ENCODE data around the gene HCN4. TPM values are rescaled to one million over a fixed set of nuclear protein-coding genes. Genes with fewer than 3 reads are reported as not detected.

The HCN4 gene
- total RNA-seq, 2 donors from 2014 or later: 0.82 to 3.1 TPM

DNA sequence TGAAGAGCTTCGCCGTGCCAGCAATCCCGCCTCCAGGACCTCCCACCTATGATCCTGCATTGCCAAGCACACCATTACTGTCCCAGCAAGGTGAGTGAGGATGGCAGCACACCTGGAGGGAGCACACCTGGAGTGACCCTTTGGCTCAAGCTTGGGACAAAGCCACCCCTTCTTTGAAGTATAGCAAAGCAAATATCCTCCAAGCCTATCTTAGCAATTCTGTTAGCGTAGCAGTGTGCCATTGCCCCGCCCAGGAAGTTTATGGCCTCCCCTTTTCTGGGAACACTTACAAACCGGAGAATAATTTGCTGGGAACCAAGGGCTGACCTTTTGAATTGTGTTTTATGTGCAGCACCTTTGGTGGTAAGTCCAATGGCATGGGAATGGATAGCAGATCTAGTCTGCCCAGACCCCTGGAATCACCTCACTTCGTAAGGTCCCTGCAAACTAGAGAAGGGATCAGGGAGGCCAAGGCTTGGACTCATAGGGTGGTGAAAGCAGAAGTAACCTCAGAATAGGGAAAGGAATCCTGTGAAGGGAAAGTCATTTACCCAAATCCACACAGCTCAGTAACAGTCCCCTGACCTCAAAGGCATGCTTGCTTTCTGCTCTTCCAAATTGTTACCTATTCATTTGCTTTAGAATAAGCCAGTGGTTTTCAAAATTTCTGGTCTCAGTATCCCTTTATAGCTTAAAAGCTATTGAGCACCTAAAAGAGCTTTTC, 70.1 kb downstream of the HCN4 start:
- H3K27me3 ChIP-seq (ENCODE audit: control insufficient read depth, insufficient read depth, low read length, poor library complexity, severe bottlenecking): no peaks in the 10 kb centered on the region
- no peaks in the 10 kb centered on the region for H3K9me3 ChIP-seq (ENCODE audit: control insufficient read depth, low read length)
- H3K9ac ChIP-seq (ENCODE audit: extremely low read depth, low read length, poor library complexity, severe bottlenecking): no peak overlapping the region
- no peak for DNase-seq
- Mint-ChIP-seq H3K4me3 (no peak overlapping the region), H3K27ac (no peak overlapping the region), H3K36me3 (ENCODE audit: low read depth) (peaks cover 80% of the 10 kb centered on the region), H3K9me3 (no peaks in the 10 kb centered on the region), H3K4me1 (no peaks in the 10 kb centered on the region), H3K27me3 (ENCODE audit: insufficient read depth) (no peaks in the 10 kb centered on the region)
- H3K27ac ChIP-seq (ENCODE audit: low read depth, low read length): no peak overlapping the region
- H3K36me3 ChIP-seq (ENCODE audit: control insufficient read depth, insufficient read depth, low read length): peaks cover 84% of the 10 kb centered on the region
- 83 to 94% methylated on average over 2 to 7 of the region's 7 CpGs for WGBS, 2 experiments (ENCODE audit: insufficient coverage in 1 of 2, insufficient read length in 1 of 2)
- H3K4me3 ChIP-seq (ENCODE audit: low read length): no peak overlapping the region
- TF ChIP-seq, protein P1, sequence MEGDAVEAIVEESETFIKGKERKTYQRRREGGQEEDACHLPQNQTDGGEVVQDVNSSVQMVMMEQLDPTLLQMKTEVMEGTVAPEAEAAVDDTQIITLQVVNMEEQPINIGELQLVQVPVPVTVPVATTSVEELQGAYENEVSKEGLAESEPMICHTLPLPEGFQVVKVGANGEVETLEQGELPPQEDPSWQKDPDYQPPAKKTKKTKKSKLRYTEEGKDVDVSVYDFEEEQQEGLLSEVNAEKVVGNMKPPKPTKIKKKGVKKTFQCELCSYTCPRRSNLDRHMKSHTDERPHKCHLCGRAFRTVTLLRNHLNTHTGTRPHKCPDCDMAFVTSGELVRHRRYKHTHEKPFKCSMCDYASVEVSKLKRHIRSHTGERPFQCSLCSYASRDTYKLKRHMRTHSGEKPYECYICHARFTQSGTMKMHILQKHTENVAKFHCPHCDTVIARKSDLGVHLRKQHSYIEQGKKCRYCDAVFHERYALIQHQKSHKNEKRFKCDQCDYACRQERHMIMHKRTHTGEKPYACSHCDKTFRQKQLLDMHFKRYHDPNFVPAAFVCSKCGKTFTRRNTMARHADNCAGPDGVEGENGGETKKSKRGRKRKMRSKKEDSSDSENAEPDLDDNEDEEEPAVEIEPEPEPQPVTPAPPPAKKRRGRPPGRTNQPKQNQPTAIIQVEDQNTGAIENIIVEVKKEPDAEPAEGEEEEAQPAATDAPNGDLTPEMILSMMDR (conservative IDR thresholded peaks at IDR 0.05): no peak
- no peaks in the 10 kb centered on the region for H3K4me1 ChIP-seq (ENCODE audit: control insufficient read depth, insufficient read depth, low read length)

- H3K27ac ChIP-seq (ENCODE audit: low read depth, low read length): no peak overlapping the region
- H3K4me3 ChIP-seq (ENCODE audit: low read length): no peak overlapping the region
- H3K36me3 ChIP-seq (ENCODE audit: control insufficient read depth, insufficient read depth, low read length): peaks cover 78% of the 10 kb centered on the region
- Mint-ChIP-seq H3K36me3 (ENCODE audit: low read depth) (peaks cover 76% of the 10 kb centered on the region), H3K27me3 (ENCODE audit: insufficient read depth) (no peaks in the 10 kb centered on the region), H3K27ac (peak overlapping the region; percentile 13), H3K4me1 (no peaks in the 10 kb centered on the region), H3K4me3 (no peak overlapping the region), H3K9me3 (no peaks in the 10 kb centered on the region)
- 96% methylated on average over 7 to 9 of the region's 9 CpGs for WGBS, 2 experiments (ENCODE audit: insufficient coverage in 1 of 2, insufficient read length in 1 of 2)
- H3K27me3 ChIP-seq (ENCODE audit: control insufficient read depth, insufficient read depth, low read length, poor library complexity, severe bottlenecking): no peaks in the 10 kb centered on the region
- DNase-seq: no peak
- no peaks in the 10 kb centered on the region for H3K9me3 ChIP-seq (ENCODE audit: control insufficient read depth, low read length)
- TF ChIP-seq, protein P1 (conservative IDR thresholded peaks at IDR 0.05): no peak
- no peaks in the 10 kb centered on the region for H3K4me1 ChIP-seq (ENCODE audit: control insufficient read depth, insufficient read depth, low read length)
- H3K9ac ChIP-seq (ENCODE audit: extremely low read depth, low read length, poor library complexity, severe bottlenecking): no peak overlapping the region
Measured at GRCh38 chr15:73296609-73297353, 72.0 kb downstream of the HCN4 start.

DNA sequence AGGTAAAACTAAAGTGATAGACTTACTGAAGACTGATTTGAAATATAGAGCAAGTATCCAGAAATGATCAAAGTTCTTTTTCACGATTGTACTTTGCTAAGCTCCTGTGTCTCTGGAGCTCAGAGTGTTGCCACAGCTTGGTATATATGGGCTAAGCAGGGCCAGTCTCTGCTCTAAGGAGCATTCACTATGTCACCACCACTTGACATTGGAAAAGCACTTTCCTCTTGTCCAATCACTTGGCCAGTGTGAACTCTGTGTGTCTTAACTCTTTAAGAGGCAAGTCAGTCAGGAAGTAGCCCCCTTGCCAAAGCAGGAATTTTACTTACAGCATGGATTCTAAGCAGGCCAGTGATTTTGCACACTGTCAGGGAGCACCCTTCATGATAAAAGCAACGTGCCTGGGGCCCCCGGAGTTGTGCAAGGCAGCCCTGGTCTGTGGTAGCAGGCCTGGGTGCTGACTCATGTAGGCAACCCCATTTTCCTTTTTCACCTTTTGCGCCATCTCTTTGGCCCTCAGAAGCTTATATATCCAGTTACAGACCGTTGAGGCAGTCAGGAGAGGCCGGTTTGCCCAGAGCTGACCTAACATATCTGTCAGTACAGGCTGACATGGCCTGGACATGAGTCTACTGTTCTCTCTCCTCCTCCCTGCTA, 73.0 kb downstream of the HCN4 start:
- Histone ChIP-seq H3K27me3 (ENCODE audit: control insufficient read depth, insufficient read depth, low read length, poor library complexity, severe bottlenecking) (no peaks in the 10 kb centered on the region), H3K9ac (ENCODE audit: extremely low read depth, low read length, poor library complexity, severe bottlenecking) (no peak overlapping the region), H3K36me3 (ENCODE audit: control insufficient read depth, insufficient read depth, low read length) (peaks cover 71% of the 10 kb centered on the region), H3K4me3 (ENCODE audit: low read length) (no peak overlapping the region), H3K4me1 (ENCODE audit: control insufficient read depth, insufficient read depth, low read length) (no peaks in the 10 kb centered on the region), H3K9me3 (ENCODE audit: control insufficient read depth, low read length) (no peaks in the 10 kb centered on the region), H3K27ac (ENCODE audit: low read depth, low read length) (no peak overlapping the region)
- DNase-seq: no peak
- peaks cover 69% of the 10 kb centered on the region for H3K36me3 Mint-ChIP-seq (ENCODE audit: low read depth)
- no peak overlapping the region for H3K27ac Mint-ChIP-seq
- H3K4me1 Mint-ChIP-seq: no peaks in the 10 kb centered on the region
- no peaks in the 10 kb centered on the region for H3K9me3 Mint-ChIP-seq
- H3K27me3 Mint-ChIP-seq (ENCODE audit: insufficient read depth): no peaks in the 10 kb centered on the region
- WGBS, 2 experiments (ENCODE audit: insufficient coverage in 1 of 2, insufficient read length in 1 of 2): 94 to 98% methylated on average over 6 of the region's 6 CpGs
- TF ChIP-seq, protein P1 (conservative IDR thresholded peaks at IDR 0.05): no peak
- H3K4me3 Mint-ChIP-seq: no peak overlapping the region
